Right lung (tissue), 5 donors: Measurements from ENCODE around the gene STX10. TPM values are rescaled to one million over a fixed set of nuclear protein-coding genes. Genes with fewer than 3 reads are reported as not detected.
"Not testable (repeated sequence)": the region's sequence is repeated elsewhere in the genome, so short reads cannot be mapped to it uniquely, and the experiment has no call there.

ENCODE experiments used
- DNase-seq, 2 donors: peaks; one replicate each; pipeline ENCODE4 v3.0.0-alpha.2; 2013
- polyA plus RNA-seq, 5 donors: library from polyadenylated mRNA; unstranded; fragments of 120-200 nt; gene quantifications; one replicate each; pipeline versions ENCODE4 v1.2.1 to v1.2.3, GENCODE V29; 2013; ENCODE audit warnings: inconsistent platforms in 1 of 5, low replicate concordance in 1 of 5; ENCODE audit not compliant: insufficient read length in 5 of 5, insufficient read depth in 1 of 5

Gene STX10
- polyA plus RNA-seq, 5 donors: 59.0 to 93.4 (median 65.1) TPM

DNA sequence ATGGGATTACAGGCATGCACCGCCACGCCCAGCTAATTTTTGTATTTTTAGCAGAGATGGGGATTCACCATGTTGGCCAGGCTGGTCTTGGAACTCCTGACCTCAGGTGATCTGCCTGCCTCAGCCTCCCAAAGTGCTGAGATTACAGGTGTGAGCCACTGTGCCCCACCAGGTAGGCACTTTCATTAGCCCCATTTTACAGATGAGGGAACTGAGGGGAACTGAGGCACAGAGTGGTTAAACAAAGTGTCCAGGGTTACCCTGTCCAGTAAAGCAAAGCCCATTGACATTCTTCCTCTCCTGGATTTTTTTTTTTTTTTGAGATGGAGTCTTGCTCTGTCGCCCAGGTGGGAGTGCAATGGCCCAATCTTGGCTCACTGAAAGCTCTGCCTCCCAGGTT lies 16.0 kb upstream of the STX10 start:
- not testable (repeated sequence) for DNase-seq

DNA sequence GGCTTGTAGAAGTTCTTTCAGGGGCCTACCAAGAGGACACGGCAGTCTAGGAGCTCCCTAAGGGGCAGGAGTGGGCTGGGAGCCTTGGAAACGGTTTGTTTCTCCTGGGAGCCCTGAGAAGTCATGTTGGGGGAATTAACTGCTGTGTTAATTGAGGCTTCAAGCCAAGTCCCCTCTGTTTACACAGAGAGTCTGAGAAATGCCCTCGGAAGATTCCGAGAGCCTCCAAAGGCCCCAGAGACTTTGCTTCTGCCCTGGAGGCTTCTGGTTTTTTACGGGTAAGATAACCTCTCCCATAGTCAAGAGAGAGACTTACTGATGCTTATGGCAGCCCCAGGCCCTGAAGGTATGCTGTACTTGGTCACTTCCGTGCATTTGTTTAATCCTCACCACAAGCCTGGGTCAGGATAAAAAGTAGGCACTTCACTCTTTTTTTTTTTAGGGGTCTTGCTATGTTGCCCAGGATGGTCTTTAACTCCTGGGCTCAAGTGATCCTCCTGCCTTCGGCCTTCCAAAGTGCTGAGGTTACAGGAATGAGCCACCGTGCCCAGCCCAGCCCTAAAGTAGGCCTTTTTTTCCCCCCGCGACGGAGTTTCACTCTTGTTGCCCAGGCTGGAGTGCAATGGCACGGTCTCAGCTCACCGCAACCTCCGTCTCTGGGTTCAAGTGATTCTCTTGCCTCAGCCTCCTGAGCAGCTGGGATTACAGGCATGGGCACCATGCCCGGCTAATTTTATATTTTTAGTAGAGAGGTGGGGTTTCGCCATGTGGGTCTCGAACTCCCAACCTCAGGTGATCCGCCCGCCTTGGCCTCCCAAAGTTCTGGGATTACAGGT lies 15.2 kb upstream of the STX10 start:
- peak in 1 of 2 donors; percentile 29 for DNase-seq

DNA sequence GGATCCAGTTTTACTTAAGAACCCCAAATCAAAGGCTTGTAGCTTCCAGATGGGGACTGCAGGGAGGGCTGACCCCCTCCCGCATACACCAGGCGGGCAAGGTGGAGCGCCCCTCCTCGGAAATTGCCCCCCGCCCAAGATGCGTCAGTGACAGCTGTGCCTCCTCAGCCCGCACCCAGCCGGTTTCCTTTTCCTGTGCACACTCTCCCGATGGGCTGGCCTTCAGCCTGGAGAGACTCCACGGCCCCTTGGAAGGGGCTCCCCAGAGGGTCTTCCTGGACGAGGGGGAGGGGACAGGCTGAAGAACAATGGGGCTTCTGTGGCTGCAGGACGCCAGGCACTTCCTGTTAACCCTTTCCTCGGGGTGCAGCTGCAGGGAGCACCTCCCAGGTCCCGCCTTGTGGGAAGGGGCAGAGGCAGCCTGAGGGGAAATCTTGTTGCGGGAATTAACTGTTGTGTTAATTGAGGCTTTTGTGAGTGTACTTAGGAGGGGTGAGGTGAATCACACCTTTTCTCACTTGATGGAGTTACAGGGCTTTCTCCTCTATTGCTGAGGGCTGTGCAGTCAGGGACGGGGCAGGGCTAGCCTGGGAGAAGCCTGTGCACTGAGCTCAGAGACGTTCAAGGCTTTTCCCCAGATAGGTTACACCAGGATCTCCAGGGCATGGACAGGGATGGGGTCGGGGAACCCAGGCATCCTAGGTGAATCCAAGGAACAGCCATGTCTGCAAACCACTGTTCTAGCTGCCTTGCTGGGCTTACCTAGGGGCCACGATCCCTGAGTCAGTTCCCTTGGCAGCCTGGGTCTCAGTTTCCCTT lies 14.4 kb upstream of the STX10 start:
- DNase-seq: peak; percentile 97

DNA sequence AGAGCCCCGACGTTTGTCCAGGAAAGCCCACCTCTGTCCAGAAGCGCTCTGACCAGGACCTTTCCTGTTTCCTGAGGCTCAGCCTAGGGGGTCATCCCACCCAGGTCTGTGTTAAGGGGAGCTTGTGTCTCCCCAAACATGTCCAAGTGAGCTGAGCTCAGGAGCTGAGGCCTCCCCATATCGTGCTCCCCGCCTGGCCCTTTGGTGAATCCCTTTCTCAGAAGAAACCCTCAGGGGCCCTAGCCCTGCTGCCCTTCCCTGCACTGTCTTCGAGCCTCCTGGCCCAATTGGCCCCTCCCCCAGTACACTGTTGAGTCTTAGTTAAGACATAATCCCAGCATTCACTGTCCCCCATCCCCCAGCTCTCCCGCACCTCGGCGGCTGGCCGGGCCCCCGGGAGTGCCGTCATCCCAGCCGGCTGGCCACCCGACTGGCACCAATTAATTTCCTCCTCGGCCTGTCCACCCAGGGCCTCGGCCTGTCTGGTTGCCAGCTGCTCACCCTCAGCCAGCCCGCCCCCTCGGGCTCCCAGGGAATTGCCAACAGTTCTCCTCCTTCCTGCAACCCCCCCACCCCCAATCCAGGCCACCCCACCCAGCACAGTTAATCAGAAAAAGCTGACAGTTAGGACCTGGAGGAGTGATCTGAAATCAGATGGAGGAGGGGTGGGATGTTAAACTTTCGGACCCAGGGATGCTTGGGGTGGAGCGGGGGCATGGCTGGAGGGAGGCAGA lies 13.6 kb upstream of the STX10 start:
- DNase-seq: peak; percentile 87 to 90

DNA sequence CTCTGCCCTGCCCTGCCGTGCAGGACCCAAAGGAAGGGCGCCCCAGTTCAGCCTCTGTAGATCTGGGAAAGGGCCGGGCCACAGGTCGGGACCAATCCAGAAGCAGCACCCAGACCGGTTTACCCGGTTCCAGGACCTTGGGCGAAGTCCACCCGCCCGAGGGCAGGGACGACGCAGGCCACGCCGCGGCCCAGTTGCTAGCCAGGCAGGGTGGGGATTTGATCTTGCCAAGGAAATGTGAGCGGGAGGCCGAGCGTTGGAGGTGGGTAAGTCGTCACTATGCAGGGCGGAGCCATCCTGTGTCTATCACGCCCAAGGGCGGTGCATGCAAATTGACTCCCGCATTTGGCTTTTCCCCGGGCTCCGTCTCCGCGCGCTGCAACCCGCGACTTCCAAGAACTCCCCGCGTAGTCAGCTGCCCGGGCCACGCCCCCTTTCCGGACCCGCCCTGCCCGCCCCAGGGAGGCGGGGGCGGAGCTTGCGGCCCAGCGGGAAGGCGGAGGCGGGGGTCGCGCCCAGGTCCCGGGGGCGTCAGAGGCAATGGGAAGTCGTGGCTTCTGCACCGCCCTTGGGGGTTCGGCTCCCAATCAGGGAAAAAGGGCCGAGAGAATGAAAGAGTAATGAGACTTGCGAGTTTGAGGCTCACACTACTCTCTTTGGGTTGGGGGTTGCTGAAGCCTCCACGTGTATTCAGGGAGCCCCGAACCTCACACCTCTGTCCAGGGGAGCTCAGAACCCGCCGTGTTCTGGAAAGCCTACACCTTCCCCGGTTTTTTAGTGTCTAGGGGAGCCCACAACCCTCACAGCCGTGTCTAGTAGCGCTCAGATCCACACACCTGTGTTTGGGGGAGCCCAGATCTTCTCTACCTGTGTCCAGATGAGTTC lies 12.8 kb upstream of the STX10 start:
- peak; percentile 97 to 98 for DNase-seq

DNA sequence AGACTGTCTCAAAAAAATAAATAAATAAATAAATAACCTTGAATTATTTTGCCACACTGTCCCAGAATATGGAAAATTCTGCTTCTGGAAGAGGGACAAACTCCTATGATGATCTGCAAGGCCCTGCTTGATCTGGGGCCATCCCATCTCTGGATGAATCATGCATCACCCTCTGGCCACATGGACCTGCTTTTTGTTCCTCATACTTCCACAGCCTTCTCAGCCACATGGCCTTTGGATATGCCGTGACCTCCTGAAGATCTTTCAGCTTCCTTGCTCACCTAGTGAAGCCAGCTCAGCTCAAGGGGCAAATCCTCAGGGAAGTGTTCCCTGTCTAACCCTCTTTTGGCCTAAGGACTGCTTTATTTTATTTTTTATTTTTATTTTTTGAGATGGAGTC lies 10.4 kb upstream of the STX10 start:
- no peak for DNase-seq

DNA sequence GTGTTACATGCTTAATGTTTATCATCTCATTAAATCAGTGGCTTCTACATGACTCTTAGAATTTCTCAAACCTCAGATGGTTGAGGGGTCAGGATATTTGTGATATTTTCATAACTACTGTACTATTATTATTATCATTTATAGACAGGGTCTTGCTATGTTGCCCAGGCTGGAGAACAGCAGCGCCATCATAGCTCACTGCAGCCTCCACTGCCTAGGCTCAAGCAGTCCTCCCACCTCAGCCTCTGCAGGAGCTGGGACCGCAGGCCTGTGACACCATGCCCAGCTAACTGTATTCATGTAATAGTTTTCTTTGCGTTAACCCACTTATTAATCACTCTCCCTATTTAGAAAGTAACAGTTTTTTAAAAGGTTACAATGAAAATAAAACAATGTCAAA lies 9.5 kb upstream of the STX10 start:
- no peak for DNase-seq

DNA sequence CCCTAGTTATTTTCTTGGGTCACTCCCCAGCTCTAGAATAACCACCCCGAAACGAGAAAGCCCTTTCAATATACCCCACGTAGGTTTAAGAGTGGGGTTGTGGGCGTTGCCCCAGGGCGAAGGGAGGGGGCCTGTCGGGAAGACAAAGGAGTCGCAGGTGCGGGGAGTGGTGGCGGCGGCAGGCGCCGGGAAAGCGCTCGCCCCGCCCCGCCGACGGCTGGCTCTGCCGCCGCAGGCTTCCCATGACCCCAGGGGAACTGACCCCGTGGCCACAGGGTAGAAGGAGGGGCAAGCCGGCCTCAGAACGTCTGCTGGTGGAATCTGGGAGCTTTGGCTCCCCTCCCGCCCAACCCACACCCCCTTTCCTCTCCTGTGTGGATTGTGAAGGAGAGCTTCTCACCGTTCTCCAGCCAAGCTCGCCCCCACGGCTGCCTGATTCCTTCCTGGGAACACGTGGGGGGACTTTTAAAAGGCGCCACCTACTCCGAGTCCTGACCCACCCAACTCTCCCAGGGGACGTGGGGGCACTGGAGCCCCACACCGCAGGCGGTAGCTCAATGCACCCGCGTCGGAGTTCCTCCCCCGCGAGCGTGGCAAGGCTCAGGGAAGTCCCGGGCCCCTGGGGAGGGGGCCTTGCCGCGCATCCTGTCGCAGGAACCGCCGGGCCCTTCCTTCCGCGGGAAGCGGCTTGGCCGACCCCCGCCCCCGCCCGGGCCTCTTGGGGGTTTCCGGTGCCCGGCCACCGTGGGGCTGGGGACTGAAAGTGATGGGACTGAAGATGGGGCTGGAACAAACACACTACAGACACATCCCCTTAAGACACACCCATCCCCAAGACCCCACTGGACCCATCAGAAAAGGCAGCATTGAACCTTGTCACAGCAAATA lies 5.5 kb upstream of the STX10 start:
- peak; percentile 63 to 71 for DNase-seq

DNA sequence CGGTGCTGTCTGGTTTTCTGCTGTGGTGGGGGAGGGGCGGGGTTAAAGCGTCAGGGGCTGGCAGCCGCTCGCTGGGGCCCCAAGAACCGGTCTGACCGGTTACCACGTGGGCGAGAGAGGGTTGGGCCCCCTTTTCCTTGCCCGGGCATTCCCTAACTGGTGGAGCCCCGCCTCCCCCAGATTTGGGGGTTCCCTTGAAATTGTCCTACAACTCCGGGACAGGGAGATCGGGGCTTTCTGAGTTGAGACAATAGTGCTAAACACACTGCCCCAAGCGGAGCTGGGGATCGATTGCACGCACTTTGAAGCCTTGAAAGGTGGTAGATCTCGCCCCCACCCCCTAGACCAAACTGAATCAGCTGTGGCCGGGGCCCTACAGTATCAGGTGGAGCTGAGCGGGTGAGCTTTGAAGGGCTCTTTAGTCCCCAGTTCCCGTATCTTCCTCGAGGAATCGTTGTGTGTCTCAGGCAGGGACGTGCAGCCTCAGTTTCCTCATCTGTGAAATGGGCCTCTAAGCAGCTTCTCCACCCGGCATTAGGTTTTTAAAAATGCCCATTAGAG lies 4.8 kb upstream of the STX10 start:
- DNase-seq: peak; percentile 82 to 84

DNA sequence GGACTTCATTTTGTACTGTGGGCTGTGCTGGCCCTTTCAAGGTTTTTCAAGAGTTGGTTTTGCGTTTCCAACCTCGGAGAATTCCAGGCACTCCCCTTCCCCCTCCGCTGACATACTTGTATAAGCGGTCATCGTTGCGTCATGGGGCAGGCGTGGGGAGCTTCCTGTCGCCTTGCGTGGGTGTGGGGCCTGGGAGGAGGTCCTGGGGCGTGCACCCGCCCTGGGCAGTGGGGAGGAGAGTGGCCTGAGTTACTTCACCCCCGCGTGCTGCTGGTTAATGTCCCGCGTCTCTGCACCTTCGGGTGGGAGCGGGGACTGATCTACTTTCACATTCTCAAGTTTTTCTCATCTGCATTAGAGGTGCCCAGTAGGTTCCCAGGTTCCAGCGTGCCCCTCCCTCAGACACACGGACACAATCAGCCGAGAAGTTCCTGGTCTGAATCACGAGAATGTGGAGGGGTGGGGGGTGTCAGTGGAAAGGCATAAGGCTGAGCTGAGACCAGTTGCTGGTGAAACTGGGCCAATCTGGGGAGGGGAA lies 4.1 kb upstream of the STX10 start:
- peak; percentile 75 to 82 for DNase-seq

DNA sequence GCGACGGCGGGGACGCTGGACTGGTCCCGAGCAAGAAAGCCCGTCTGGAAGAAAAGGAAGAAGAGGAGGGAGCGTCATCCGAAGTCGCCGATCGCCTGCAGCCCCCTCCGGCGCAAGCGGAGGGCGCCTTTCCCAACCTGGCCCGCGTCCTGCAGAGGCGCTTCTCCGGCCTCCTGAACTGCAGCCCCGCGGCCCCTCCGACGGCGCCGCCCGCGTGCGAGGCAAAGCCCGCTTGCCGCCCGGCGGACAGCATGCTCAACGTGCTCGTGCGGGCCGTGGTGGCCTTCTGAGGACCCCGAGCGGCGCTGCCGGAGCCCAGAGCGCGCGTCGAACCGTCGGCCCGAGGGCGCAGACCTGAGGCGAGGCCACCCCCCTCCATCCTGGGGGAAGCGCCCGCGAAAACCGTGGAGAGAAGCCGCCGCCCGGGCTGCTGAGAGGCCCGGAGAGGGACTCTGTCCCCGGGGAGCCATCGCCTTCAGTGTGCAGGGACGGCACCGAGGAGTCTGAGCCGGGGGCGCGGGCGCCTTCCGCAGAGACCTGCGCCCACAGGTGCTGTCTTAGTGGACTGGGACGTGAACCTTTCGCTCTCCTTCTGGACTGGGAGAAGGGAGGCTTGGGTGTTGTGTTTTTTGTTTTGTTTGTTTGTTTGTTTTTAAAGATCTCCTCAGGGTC lies 3.5 kb upstream of the STX10 start:
- peak; percentile 40 to 53 for DNase-seq

DNA sequence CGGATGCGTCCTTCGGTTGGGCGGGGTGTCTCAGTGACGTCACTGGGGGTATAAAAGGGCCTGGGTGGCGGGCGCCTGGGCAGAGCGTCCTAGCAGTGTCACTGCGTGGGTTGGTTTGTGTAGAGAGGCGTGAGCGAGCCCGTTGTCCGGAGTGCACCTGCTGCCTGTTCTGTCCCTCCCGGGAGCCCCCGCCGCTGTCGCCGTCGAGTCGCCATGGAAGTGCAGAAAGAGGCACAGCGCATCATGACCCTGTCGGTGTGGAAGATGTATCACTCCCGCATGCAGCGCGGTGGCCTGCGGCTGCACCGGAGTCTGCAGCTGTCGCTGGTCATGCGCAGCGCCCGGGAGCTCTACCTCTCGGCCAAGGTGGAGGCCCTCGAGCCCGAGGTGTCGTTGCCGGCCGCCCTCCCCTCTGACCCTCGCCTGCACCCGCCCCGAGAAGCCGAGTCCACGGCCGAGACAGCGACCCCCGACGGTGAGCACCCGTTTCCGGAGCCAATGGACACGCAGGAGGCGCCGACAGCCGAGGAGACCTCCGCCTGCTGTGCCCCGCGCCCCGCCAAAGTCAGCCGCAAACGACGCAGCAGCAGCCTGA lies 2.9 kb upstream of the STX10 start:
- DNase-seq: peak; percentile 97 to 99

DNA sequence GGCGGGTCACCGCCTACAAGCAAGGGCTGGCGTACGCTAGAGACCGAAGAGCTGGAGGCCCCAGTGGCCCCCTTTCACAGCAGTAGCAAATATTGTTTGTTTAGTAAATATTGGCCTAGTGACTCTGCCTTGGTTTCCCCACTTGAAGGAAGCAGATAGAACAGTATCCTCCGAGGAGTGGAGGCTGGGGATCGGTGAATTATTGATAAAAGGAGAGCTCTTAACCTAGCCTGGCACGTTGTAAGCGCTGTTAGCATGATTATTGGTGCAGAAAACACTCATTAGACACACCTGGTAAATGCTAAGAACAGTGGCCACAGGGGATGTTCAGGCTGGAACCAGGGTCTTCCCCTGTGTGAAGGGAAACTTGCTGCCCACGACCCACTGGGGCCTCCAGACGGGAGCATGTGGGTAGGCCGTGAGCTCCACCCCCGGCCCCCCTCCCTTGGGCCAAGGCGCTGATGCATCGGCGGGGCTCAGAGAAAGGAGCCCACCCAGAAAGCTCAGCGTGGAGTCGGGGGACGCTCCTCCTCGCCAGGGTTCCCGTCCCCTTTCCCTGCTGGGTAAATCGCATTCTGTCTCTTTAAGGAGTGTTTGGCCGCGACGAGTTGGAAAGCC lies 2.3 kb upstream of the STX10 start:
- DNase-seq: no peak

DNA sequence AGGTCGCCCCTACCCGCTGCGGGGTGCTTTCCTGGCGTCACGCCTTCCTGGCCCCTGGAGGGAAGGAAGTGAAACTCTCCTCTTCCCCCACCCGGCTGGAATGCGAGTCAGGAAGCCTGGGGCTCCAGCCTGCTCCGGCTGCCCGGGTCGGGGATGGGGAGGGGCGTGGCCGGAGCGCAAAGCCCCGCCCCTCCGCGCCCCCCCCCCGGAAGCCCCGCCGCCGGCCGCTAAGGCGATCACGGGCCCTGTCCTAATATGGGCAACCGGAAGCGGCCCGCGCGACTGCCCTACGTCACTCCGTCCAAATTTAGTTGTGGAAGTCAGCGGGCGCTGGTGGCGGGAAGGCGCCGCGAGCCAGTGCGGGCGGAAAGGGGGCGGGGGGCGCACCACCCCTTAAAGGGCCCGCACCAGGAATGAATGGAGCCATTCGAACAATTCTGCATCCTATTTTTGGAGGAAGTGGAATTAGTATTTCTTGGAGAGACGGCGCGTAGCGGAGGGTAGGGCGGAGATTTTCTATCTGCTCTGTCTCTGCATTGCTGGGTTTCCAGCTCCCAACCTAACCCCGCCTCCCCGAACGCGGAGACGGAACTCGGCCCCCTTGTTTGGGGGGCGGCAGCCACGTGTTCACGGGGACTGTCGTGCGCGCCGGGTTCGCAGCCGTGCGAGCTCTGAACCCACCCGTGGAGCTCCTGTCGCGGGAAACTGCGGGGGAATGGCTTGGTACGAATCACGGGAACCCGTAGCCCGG lies 1.6 kb upstream of the STX10 start:
- peak; percentile 97 to 98 for DNase-seq

DNA sequence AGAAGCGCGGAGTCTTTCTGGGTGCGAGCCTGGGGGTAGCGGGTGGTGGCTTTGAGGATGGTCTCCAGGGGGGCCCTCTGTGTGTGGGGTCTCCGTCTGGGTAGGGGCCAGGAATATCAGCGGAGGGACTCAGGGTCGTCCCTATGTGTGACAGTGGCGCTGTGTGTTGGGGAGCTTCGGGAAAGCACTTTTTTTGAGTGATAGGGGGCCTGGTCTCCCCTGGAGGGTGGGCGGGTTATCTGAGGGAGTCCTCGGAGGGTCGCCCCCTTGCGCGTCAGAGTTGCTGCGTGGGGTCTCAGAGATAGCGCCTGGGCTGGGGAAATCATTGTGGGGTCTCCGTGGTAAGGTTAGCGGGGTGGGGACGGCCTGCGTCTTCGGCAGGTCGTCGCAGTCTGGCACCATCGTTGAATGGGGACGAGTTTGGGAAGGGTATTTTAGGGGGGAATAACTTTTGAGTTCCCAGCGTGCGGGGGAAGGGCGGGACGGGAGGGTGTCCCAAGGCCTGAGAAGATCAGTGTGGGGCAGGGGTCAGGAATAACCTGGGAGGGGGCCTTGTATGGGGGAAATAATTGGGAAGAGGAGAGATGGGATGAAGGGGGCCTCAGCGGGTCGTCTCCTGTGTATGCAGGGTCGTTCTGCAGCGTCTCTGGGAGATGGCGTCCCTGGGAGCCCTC lies 893 bp upstream of the STX10 start:
- DNase-seq: peak in 1 of 2 donors; percentile 36

DNA sequence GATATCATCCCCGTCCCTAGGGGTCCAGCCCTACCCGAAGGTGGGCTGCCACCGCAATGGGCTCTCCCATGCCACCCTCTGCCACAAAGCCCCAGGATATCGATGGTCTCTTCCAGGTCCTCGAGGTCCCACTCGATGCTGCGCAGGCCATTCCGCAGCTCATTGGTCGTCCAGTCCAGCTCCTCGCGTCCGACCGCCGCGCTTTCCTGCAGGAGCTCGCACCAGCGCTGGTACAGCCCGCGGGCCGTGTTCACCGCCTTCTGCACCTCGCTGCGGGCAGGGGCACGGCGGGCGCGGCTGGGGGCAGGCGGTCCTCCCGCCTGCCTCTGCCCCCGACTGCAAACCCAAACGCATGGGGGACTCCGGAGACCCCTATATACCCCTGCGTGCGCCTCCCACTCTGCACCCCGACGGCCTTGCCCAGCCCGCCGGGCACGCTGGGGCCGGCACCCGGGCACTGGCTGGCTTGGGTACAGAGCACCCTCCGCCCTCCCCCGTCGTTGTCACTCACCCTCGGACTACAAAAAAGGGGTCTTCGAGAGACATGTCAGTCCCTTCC lies 468 bp downstream of the STX10 start:
- DNase-seq: peak; percentile 29 to 54
